Measurements from ENCODE around the gene CATSPER1. TPM values are rescaled to one million over a fixed set of nuclear protein-coding genes. Genes with fewer than 3 reads are reported as not detected.

CATSPER1 gene
- total and polyA plus RNA-seq, 2 of the 13 experiments (the other 11 are each of a cell fraction or from before 2014, with no cell fraction given) = 0.17 TPM; not detected in 1

- no TSS peak for BruUV-seq (replicated peaks)
- POLR2A ChIA-PET = interaction anchor here (0.9 kb wide), 1 partner anchor 18 kb away, joined by 3 read pairs; no protein-coding TSS in a partner anchor
- intact Hi-C loops (cut with micrococcal nuclease; ENCODE audit: unreplicated experiment) = no loop called here
- TF ChIP-seq ZBTB39 (CRISPR knock-in tag; IDR thresholded peaks at IDR 0.05) (no peak), ZGPAT (CRISPR knock-in tag; IDR thresholded peaks at IDR 0.05) (no peak), BORCS8-MEF2B (CRISPR knock-in tag; IDR thresholded peaks at IDR 0.05) (no peak), ZNF777 (CRISPR knock-in tag; IDR thresholded peaks at IDR 0.05) (no peak), EP300 (IDR thresholded peaks at IDR 0.05; ENCODE audit: low read depth in 2 of 2, low read length in 2 of 2) (no peak), EP300 (CRISPR knock-in tag; IDR thresholded peaks at IDR 0.05; ENCODE audit: borderline replicate concordance) (no peak), SNAPC4 (CRISPR knock-in tag; IDR thresholded peaks at IDR 0.05) (no peak), PCBP1 (IDR thresholded peaks at IDR 0.05; ENCODE audit: borderline replicate concordance, low read depth, low read length) (no peak), CENPX (CRISPR knock-in tag; IDR thresholded peaks at IDR 0.05) (no peak), NR1H2 (CRISPR knock-in tag; IDR thresholded peaks at IDR 0.05; ENCODE audit: borderline replicate concordance, low read depth) (no peak), EZH2 (conservative IDR thresholded peaks at IDR 0.05; ENCODE audit: low read depth, low read length) (no peak), HOXA7 (CRISPR knock-in tag; IDR thresholded peaks at IDR 0.05) (no peak), RORA (CRISPR knock-in tag; IDR thresholded peaks at IDR 0.05) (no peak), FOXJ3 (CRISPR knock-in tag; IDR thresholded peaks at IDR 0.05; ENCODE audit: borderline replicate concordance) (no peak), FOXA1 (IDR thresholded peaks at IDR 0.05) (no peak), FOXA1 (CRISPR knock-in tag; IDR thresholded peaks at IDR 0.05) (no peak)
These were observed 22.1 kb downstream of the CATSPER1 start for GRCh38 chr11:66004186-66004585.

More at GRCh38 chr11:66004186-66004585, 22.1 kb downstream of the CATSPER1 start:
- Histone ChIP-seq H3K4me1 (ENCODE audit: insufficient read depth, low read length) (peaks cover 44% of the 10 kb centered on the region), H2AFZ (ENCODE audit: low read length) (no peak overlapping the region), H3K4me3 (replicated peaks in 1 of 3; ENCODE audit: insufficient read depth in 1 of 3, low read depth in 2 of 3, low read length in 3 of 3) (no peak overlapping the region), H3K4me2 (ENCODE audit: low read depth, low read length) (no peak overlapping the region), H3K9ac (ENCODE audit: insufficient read depth, low read depth, low read length) (no peak overlapping the region), H3K27me3 (ENCODE audit: control insufficient read depth in 1 of 2, insufficient read depth in 2 of 2, low read length in 2 of 2) (no peaks in the 10 kb centered on the region; a peak in 2 of 5 replicates), H3K9me3 (ENCODE audit: low read length) (no peaks in the 10 kb centered on the region), H3K36me3 (replicated peaks in 1 of 2; ENCODE audit: control insufficient read depth in 1 of 2, insufficient read depth in 2 of 2, low read length in 2 of 2) (peaks cover 8 to 19% of the 10 kb centered on the region in 2 experiments), H3K27ac (ENCODE audit: extremely low read length, insufficient read depth, low read length) (no peak overlapping the region), H3K79me2 (ENCODE audit: insufficient read depth, low read length) (peaks cover 31% of the 10 kb centered on the region), H4K20me1 (ENCODE audit: insufficient read depth, low read length) (no peaks in the 10 kb centered on the region)
- in situ Hi-C loops (cut with HindIII; ENCODE audit: extremely low pct_ligation_motif_present, low pct_unique_long_range_greater_than_20kb) = no loop called here
- no peak for FAIRE-seq
- no peak for DNase-seq (ENCODE audit: low spot score)
- CTCF ChIA-PET (ENCODE audit: low intra/inter-chr PET ratio, low total read pairs) = no interaction called here
- WGBS (ENCODE audit: low lambda C conversion rate) = 79% methylated on average over 4 of the region's 4 CpGs
- ATAC-seq = no peak
